GM12878 (cell line): Measurements from ENCODE around the gene TSPAN5. TPM values are rescaled to one million over a fixed set of nuclear protein-coding genes. Genes with fewer than 3 reads are reported as not detected.

Source experiments
- ATAC-seq: fragments of 200-7000 bp; cut with Tn5 transposase; 3 replicates; pipeline ENCODE4 v1.9.1; 2020; ENCODE audit warnings: mild to moderate bottlenecking, moderate library complexity
- BruUV-seq: library from RNA; stranded (reverse); fragments of 400-500 nt; replicated peaks from 2 replicates; lab custom pipeline; 2021; lab: Mats Ljungman, UMichigan
- CTCF ChIA-PET: fragments of 300-600 bp; sonication (Branson Sonifier 250); formaldehyde crosslinking; extraction: SDS; loops from one replicate; lab custom pipeline; 2021; ENCODE audit warnings: inconsistent platforms; lab: Yijun Ruan, JAX
- POLR2A ChIA-PET: fragments of 350-600 bp; formaldehyde crosslinking; extraction: SDS; loops from one replicate; lab custom pipeline; 2021; ENCODE audit warnings: inconsistent platforms; lab: Charles Lee
- RAD21 ChIA-PET: fragments of 300-600 bp; sonication (Branson Sonifier 250); formaldehyde crosslinking; loops from one replicate; lab custom pipeline; 2023; ENCODE audit warnings: antibody characterized with exemption; ENCODE audit not compliant: unreplicated experiment; lab: Charles Lee
- SMC1A ChIA-PET: fragments of 300-600 bp; sonication (Branson Sonifier 250); formaldehyde crosslinking; loops from one replicate; lab custom pipeline; 2023; ENCODE audit not compliant: unreplicated experiment, uncharacterized antibody; lab: Charles Lee
- DNase-seq: peaks from one replicate; pipeline ENCODE4 v3.0.0-alpha.2; 2011; ENCODE audit warnings: low read depth, low spot score
- FAIRE-seq: peaks from 3 replicates; lab custom pipeline; 2011; peaks lifted over from hg19 to GRCh38; lab: Jason Lieb, UNC
- H2AFZ ChIP-seq: 2 replicates; pipeline ENCODE4 v1.6.0; 2011; ENCODE audit warnings: low read depth, low read length, control low read depth; ENCODE audit not compliant: control insufficient read depth
- H3K27ac ChIP-seq: 2 replicates; pipeline ENCODE4 v1.5.1; 2011; ENCODE audit warnings: control low read depth; ENCODE audit not compliant: control insufficient read depth, insufficient read depth
- H3K27me3 ChIP-seq, 2 experiments: replicated peaks in 1 of 2; 2 replicates each; pipeline versions ENCODE4 v1.6.0 to v1.6.1; 2011; ENCODE audit warnings: low read length in 1 of 2; ENCODE audit not compliant: control insufficient read depth in 2 of 2, insufficient read depth in 2 of 2
- H3K36me3 ChIP-seq, 2 experiments: 2 replicates each; pipeline ENCODE4 v1.5.1; 2011; ENCODE audit warnings: low read length in 1 of 2; ENCODE audit not compliant: control insufficient read depth in 2 of 2, insufficient read depth in 2 of 2
- H3K4me1 ChIP-seq: 2 replicates; pipeline ENCODE4 v1.6.1; 2011; ENCODE audit warnings: mild to moderate bottlenecking, low read length, moderate library complexity, mixed read lengths; ENCODE audit not compliant: control insufficient read depth, insufficient read depth
- H3K4me2 ChIP-seq: 2 replicates; pipeline ENCODE4 v1.6.0; 2011; ENCODE audit warnings: control low read depth; ENCODE audit not compliant: control insufficient read depth, insufficient read depth
- H3K4me3 ChIP-seq: fragments of 200-600 bp; sonication (generic); 2 replicates; pipeline ENCODE4 v1.5.1; 2016
- H3K79me2 ChIP-seq: 2 replicates; pipeline ENCODE4 v1.6.0; 2011; ENCODE audit warnings: low read length; ENCODE audit not compliant: control insufficient read depth, insufficient read depth
- H3K9ac ChIP-seq: 2 replicates; pipeline ENCODE4 v1.8.0; 2011; ENCODE audit warnings: low read length, control low read depth, mixed read lengths; ENCODE audit not compliant: control insufficient read depth, insufficient read depth
- H3K9me3 ChIP-seq: replicated peaks from 3 replicates; pipeline ENCODE4 v1.5.1; 2011; ENCODE audit warnings: mild to moderate bottlenecking, low read length; ENCODE audit not compliant: control insufficient read depth, insufficient read depth
- H4K20me1 ChIP-seq: 2 replicates; pipeline ENCODE4 v1.6.0; 2011; ENCODE audit not compliant: control insufficient read depth, insufficient read depth
- CBX5 ChIP-seq: sonication (generic); IDR thresholded peaks from 2 replicates; pipeline ENCODE4 v1.6.1; 2016; ENCODE audit warnings: low read depth, moderate library complexity, mild to moderate bottlenecking, inconsistent platforms
- CEBPZ ChIP-seq: fragments of 150-350 bp; IDR thresholded peaks from 2 replicates; pipeline ENCODE4 v1.6.1; 2016; ENCODE audit warnings: low read depth, low read length
- CTCF ChIP-seq, 3 experiments: IDR thresholded peaks in 2 of 3; conservative IDR thresholded peaks in 1 of 3; 2 replicates each; pipeline ENCODE4 v1.5.1; 2011; ENCODE audit warnings: low read depth in 3 of 3, low read length in 3 of 3, mild to moderate bottlenecking in 3 of 3, control low read depth in 2 of 3, moderate library complexity in 2 of 3, inconsistent platforms in 1 of 3, mixed read lengths in 1 of 3; ENCODE audit not compliant: control insufficient read depth in 2 of 3, insufficient read depth in 1 of 3; ENCODE audit errors: extremely low read depth in 1 of 3
- ETV6 ChIP-seq, 2 experiments: fragments of 450-650 bp in 1 of 2; IDR thresholded peaks in 1 of 2; conservative IDR thresholded peaks in 1 of 2; 2 replicates each; pipeline ENCODE4 v1.6.1; 2014; ENCODE audit warnings: antibody characterized with exemption in 1 of 2, borderline replicate concordance in 1 of 2, low read depth in 1 of 2, mild to moderate bottlenecking in 1 of 2, moderate library complexity in 1 of 2
- IKZF1 ChIP-seq: fragments of 450-650 bp; conservative IDR thresholded peaks from 2 replicates; pipeline ENCODE4 v1.6.1; 2017; ENCODE audit warnings: antibody characterized with exemption, mild to moderate bottlenecking
- IRF3 ChIP-seq: fragments of 450-650 bp; IDR thresholded peaks from 2 replicates; pipeline ENCODE4 v1.6.1; 2014; ENCODE audit warnings: mild to moderate bottlenecking
- IRF4 ChIP-seq: IDR thresholded peaks from 2 replicates; pipeline ENCODE4 v1.6.1; 2011; ENCODE audit warnings: low read depth, low read length
- KLF5 ChIP-seq: fragments of 450-650 bp; IDR thresholded peaks from 2 replicates; pipeline ENCODE4 v1.6.1; 2014; ENCODE audit warnings: mild to moderate bottlenecking; ENCODE audit not compliant: partially characterized antibody
- MTA3 ChIP-seq: IDR thresholded peaks from 2 replicates; pipeline ENCODE4 v1.6.1; 2012; ENCODE audit warnings: low read length, inconsistent platforms, borderline replicate concordance
- MXI1 ChIP-seq: fragments of 150-350 bp; IDR thresholded peaks from 2 replicates; pipeline ENCODE4 v1.6.1; 2011; ENCODE audit warnings: low read depth, mild to moderate bottlenecking, inconsistent platforms, low read length, improper control_type of control experiment
- MYB ChIP-seq: fragments of 150-350 bp; IDR thresholded peaks from 2 replicates; pipeline ENCODE4 v1.6.1; 2014; ENCODE audit warnings: mild to moderate bottlenecking, low read depth, low read length, borderline replicate concordance
- NFIC ChIP-seq: IDR thresholded peaks from 2 replicates; pipeline ENCODE4 v1.6.1; 2012; ENCODE audit warnings: low read depth, mild to moderate bottlenecking, inconsistent platforms, low read length, moderate library complexity
- NKRF ChIP-seq: fragments of 450-650 bp; conservative IDR thresholded peaks from 2 replicates; pipeline ENCODE4 v1.6.1; 2017; ENCODE audit warnings: mild to moderate bottlenecking, moderate library complexity
- SRF ChIP-seq, 2 experiments: IDR thresholded peaks; 2 replicates each; pipeline ENCODE4 v1.6.1; 2011; ENCODE audit warnings: low read depth in 2 of 2, low read length in 2 of 2, mild to moderate bottlenecking in 1 of 2, moderate library complexity in 1 of 2
- TCF12 ChIP-seq: IDR thresholded peaks from 2 replicates; pipeline ENCODE4 v1.6.1; 2011; ENCODE audit warnings: low read depth, mild to moderate bottlenecking, low read length
- WGBS: methylation state at CpG from one replicate; pipeline ENCODE4 v1.1.6; 2016; ENCODE audit warnings: low lambda C conversion rate; ENCODE audit not compliant: insufficient replicate concordance, insufficient coverage; ENCODE audit errors: missing lambda C conversion rate; 5-methylcytosine and 5-hydroxymethylcytosine counted together
- in situ Hi-C: fragments of 300-500 bp; cut with MboI; formaldehyde crosslinking; loops from 9 replicates; pipeline ENCODE4 v1.14.3; 2018; ENCODE audit warnings: mixed read lengths
- intact Hi-C: fragments of 100-400 bp; cut with micrococcal nuclease; formaldehyde crosslinking; loops from one replicate; pipeline ENCODE4 v1.14.2; 2022; ENCODE audit not compliant: unreplicated experiment
- polyA plus RNA-seq, 11 experiments: library from polyadenylated mRNA; depleted of rRNA in 4 of 11; unstranded in 6 of 11; stranded (reverse) in 5 of 11; fragments of >200 nt; fragmentation: Nextera tagmentation in 4 of 11; fragmentation: Illumina TruSeq in 1 of 11; extraction: Ambion mirVana in 4 of 11; extraction: Trizol in 1 of 11; gene quantifications; 1 replicate in 1 of 11; 2 replicates in 10 of 11; pipeline versions ENCODE4 v1.2.1 to v1.2.3, GENCODE V29; 2011 to 2016; ENCODE audit warnings: inconsistent platforms in 2 of 11, missing spikeins in 2 of 11, low read depth in 1 of 11
- total RNA-seq, 4 experiments: library from RNA; depleted of rRNA in 3 of 4; stranded (reverse); fragments of >200 nt in 3 of 4; fragmentation: Illumina TruSeq in 1 of 4; extraction: Trizol in 1 of 4; gene quantifications; 2 replicates each; pipeline versions ENCODE4 v1.2.1 to v1.2.3, GENCODE V29; 2013 to 2021

Gene TSPAN5
- total and polyA plus RNA-seq, 10 of the 15 experiments (the other 5 are each of a cell fraction or from before 2014, with no cell fraction given), result 0.09 to 8.2 (median 0.27) TPM

GRCh38 chr4:98602270-98602669, 56.1 kb downstream of the TSPAN5 start:
- BruUV-seq, result no TSS peak
- SMC1A ChIA-PET, result interaction anchor here (0.9 to 1.5 kb wide), 8 partner anchors 13 to 454 kb away, joined by 3 to 5 read pairs (median 4); no protein-coding TSS in a partner anchor
- CTCF ChIA-PET, result interaction anchor here (0.7 to 1.0 kb wide), 2 partner anchors 107 to 135 kb away, joined by 3 to 4 read pairs; no protein-coding TSS in a partner anchor
- no peaks in the 10 kb centered on the region for H4K20me1 ChIP-seq
- in situ Hi-C loops, result no loop called here
- no peak overlapping the region for H3K9ac ChIP-seq
- 0% methylated on average over 1 of the region's 1 CpG for WGBS
- H3K27me3 ChIP-seq, result no peaks in the 10 kb centered on the region
- POLR2A ChIA-PET, result interaction anchor here (0.6 to 1.3 kb wide), 3 partner anchors 57 to 327 kb away, joined by 3 to 5 read pairs (median 3); partner anchors contain the start of gene EIF4E
- no peaks in the 10 kb centered on the region for H3K36me3 ChIP-seq
- FAIRE-seq (no peak), ATAC-seq (peak; percentile 69), DNase-seq (no peak)
- no peaks in the 10 kb centered on the region for H3K79me2 ChIP-seq
- H2AFZ ChIP-seq, result no peak overlapping the region
- H3K4me1 ChIP-seq, result no peaks in the 10 kb centered on the region
- no peak overlapping the region for H3K4me2 ChIP-seq
- RAD21 ChIA-PET, result interaction anchor here (1.1 to 3.0 kb wide), 4 partner anchors 15 to 134 kb away, joined by 3 to 11 read pairs (median 4); no protein-coding TSS in a partner anchor
- H3K4me3 ChIP-seq, result no peak overlapping the region
- H3K27ac ChIP-seq, result no peak overlapping the region
- intact Hi-C loops, result loop anchor here (2.0 to 5.0 kb wide), 2 partner anchors 61 to 120 kb away; no protein-coding TSS in a partner anchor
- H3K9me3 ChIP-seq, result no peaks in the 10 kb centered on the region; the same call in 1 of the 3 replicates
- peak in 1 of 2 experiments; percentile 72; a peak in 2 of 4 replicates for TF ChIP-seq SRF (IDR thresholded peaks at IDR 0.05; ENCODE audit: low read depth in 2 of 2, low read length in 2 of 2)
- 0 out of 2 replicates have a peak, but pooled peaks have one; percentile 18 for TF ChIP-seq NFIC
- no peak for TF ChIP-seq CBX5
- no peak for TF ChIP-seq CEBPZ
- no peak for TF ChIP-seq IRF3
- no peak for TF ChIP-seq NKRF
- TF ChIP-seq ETV6 (conservative IDR thresholded peaks at IDR 0.05 in 1 of 2, IDR thresholded peaks at IDR 0.05 in 1 of 2; ENCODE audit: borderline replicate concordance in 1 of 2, low read depth in 1 of 2), result peak in 1 of 2 experiments; percentile 11; a peak in 1 of 4 replicates
- no peak for TF ChIP-seq KLF5
- no peak for TF ChIP-seq MYB
- no peak for TF ChIP-seq CTCF (IDR thresholded peaks at IDR 0.05 in 2 of 3, conservative IDR thresholded peaks at IDR 0.05 in 1 of 3; ENCODE audit: control insufficient read depth in 2 of 3, extremely low read depth in 1 of 3, insufficient read depth in 1 of 3, low read depth in 3 of 3, low read length in 3 of 3)
- TF ChIP-seq MTA3, result no peak
- no peak for TF ChIP-seq TCF12
- TF ChIP-seq MXI1, result no peak
- peak; percentile 40; the same call in 1 of the 2 replicates for TF ChIP-seq IKZF1
- peak; percentile 56; the same call in 1 of the 2 replicates for TF ChIP-seq IRF4
